ENCODE results near the gene CPLX4. TPM values are rescaled to one million over a fixed set of nuclear protein-coding genes. Genes with fewer than 3 reads are reported as not detected.

CPLX4 gene
- total RNA-seq, 2 experiments from 2014 or later, result not detected

DNA sequence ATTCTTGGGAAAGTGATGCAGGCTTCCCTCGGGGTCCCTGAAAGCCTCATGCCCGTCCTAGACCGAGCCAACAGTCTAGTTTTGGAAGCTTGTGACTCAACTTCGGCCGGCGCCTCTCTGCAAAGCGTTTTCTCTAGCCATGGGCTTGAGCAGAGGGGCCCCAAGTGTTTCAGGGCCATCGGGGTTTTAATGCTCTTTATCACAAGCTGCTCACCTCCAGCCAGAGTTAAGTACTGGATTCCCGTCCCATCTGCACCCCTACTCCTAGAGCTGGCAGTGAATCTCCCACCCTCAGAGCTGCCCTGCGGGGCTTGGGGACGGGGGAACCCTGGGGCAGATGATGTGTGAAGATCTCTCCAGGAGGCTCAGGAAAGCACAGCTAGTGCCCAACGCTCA lies 52.5 kb downstream of the CPLX4 start:
- DNase-seq (no peak), ATAC-seq (no peak)
- CTCF ChIA-PET, result interaction anchor here (1.1 to 3.1 kb wide), 2 partner anchors 10 to 16 kb away, joined by 3 to 12 read pairs; no protein-coding TSS in a partner anchor
- Mint-ChIP-seq H3K4me3 (peak overlapping the region; percentile 48), H3K4me1 (ENCODE audit: low read depth) (peaks cover 18% of the 10 kb centered on the region), H3K9me3 (peaks cover 2% of the 10 kb centered on the region), H3K27me3 (peaks cover 82% of the 10 kb centered on the region), H3K36me3 (ENCODE audit: low read depth) (no peaks in the 10 kb centered on the region), H3K27ac (no peak overlapping the region)
- POLR2A ChIA-PET, result no interaction called here
- TF ChIP-seq, protein P1, sequence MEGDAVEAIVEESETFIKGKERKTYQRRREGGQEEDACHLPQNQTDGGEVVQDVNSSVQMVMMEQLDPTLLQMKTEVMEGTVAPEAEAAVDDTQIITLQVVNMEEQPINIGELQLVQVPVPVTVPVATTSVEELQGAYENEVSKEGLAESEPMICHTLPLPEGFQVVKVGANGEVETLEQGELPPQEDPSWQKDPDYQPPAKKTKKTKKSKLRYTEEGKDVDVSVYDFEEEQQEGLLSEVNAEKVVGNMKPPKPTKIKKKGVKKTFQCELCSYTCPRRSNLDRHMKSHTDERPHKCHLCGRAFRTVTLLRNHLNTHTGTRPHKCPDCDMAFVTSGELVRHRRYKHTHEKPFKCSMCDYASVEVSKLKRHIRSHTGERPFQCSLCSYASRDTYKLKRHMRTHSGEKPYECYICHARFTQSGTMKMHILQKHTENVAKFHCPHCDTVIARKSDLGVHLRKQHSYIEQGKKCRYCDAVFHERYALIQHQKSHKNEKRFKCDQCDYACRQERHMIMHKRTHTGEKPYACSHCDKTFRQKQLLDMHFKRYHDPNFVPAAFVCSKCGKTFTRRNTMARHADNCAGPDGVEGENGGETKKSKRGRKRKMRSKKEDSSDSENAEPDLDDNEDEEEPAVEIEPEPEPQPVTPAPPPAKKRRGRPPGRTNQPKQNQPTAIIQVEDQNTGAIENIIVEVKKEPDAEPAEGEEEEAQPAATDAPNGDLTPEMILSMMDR (IDR thresholded peaks at IDR 0.05), result no peak
- intact Hi-C loops (cut with micrococcal nuclease), result loop anchor here (10.0 kb wide), 1 partner anchor 181 kb away; no protein-coding TSS in a partner anchor

DNA sequence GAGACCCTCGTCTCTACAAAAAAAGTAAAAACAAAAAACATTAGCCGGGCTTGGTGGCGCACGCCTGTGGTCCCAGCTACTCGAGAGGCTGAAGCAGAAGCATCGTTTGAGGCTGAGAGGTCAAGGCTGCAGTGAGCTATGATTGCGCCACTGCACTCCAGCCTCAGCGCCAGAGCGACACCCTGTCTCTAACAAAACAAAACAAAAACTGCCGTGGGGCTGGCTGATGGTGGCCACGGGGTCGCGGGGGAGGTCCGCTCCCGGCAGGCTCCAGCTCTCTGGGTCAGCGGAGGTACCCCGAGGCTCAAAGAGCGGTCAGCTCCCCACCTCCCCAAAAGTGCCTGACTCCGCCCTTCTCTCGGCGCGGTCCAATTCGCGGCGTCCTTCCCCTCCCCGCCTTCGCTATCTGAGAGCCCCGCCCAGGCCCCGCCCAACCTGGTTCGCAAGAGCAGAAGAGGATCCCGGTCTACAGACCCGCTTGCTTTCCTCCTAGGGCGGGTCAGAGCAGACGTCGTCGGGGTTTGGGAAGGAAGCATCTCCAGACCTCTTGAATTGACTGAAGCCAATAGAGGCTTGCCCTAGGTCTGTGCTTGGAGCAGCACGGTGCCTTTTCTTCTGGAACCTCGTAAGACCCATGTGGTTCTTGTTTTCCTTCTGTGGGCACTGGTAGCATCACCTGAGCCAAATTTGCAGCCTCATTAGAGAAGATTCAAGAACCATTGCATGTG lies 53.0 kb downstream of the CPLX4 start:
- POLR2A ChIA-PET, result no interaction called here
- TF ChIP-seq, protein P1 (IDR thresholded peaks at IDR 0.05), result no peak
- Mint-ChIP-seq H3K4me1 (ENCODE audit: low read depth) (peaks cover 18% of the 10 kb centered on the region), H3K27me3 (peaks cover 82% of the 10 kb centered on the region), H3K4me3 (peak overlapping the region; percentile 48), H3K9me3 (peaks cover 2% of the 10 kb centered on the region), H3K27ac (no peak overlapping the region), H3K36me3 (ENCODE audit: low read depth) (no peaks in the 10 kb centered on the region)
- CTCF ChIA-PET, result interaction anchor here (3.1 kb wide), 1 partner anchor 16 kb away, joined by 12 read pairs; no protein-coding TSS in a partner anchor
- intact Hi-C loops (cut with micrococcal nuclease), result loop anchor here (10.0 kb wide), 1 partner anchor 181 kb away; no protein-coding TSS in a partner anchor
- DNase-seq (peak; percentile 58), ATAC-seq (peak; percentile 48)

DNA sequence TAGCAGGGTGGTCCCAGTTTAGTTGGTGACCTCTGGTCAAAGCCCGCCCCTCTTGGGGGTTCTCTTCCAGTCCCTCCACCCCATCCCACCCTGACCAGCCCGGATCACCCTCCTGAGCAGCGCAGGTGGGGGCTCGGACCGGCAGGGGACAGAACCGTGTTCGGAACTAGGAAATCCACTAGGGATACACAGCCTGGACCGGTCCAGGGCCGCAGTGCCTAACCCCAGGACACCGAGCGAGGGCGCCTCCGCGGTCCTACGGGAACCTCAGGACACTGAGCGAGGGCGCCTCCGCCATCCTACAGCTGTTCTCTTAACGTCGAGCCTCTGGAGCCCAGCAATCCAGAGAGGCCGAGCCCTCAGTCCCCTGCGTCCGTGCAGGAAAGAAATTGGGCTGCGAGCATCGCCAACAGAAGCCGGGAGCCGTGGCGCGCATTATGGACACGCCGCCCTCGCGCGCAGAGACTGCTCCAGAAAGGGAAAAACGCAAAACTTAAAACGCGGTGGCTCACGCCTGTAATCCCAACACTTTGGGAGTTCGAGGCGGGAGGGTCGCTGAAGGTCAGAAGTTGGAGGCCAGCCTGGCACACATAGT lies 53.7 kb downstream of the CPLX4 start:
- peaks cover 16% of the 10 kb centered on the region for H3K4me1 Mint-ChIP-seq (ENCODE audit: low read depth)
- POLR2A ChIA-PET, result no interaction called here
- peak overlapping the region; percentile 48 for H3K4me3 Mint-ChIP-seq
- H3K27ac Mint-ChIP-seq, result no peak overlapping the region
- intact Hi-C loops (cut with micrococcal nuclease), result loop anchor here (10.0 kb wide), 1 partner anchor 180 kb away; no protein-coding TSS in a partner anchor
- CTCF ChIA-PET, result interaction anchor here (3.1 kb wide), 1 partner anchor 15 kb away, joined by 12 read pairs; no protein-coding TSS in a partner anchor
- DNase-seq (no peak), ATAC-seq (no peak)
- H3K36me3 Mint-ChIP-seq (ENCODE audit: low read depth), result no peaks in the 10 kb centered on the region
- H3K9me3 Mint-ChIP-seq, result peaks cover 2% of the 10 kb centered on the region
- TF ChIP-seq, protein P1 (IDR thresholded peaks at IDR 0.05), result no peak
- peaks cover 79% of the 10 kb centered on the region for H3K27me3 Mint-ChIP-seq

DNA sequence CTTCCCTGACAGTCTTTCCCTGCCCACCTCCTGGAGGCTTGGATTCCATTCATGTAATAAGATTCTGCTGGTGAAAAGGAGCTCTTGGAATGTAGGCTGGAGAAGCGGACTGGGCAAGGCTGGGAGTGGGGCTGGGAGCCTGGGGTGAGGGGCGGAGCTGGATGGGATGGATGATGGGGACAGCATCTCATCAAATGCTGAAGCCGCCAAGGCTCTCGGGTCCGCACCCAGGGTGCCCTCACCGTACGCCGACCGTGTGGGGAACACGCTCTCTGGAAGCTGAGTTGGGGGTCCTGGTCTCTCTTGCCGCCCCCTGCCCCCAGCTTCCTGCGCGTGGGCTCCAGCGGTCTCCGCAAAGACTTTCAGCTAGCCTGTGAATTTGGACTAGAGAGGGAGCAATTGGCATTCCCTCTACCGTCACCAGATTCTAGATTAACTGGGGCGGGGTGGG lies 54.3 kb downstream of the CPLX4 start:
- CTCF ChIA-PET, result interaction anchor here (0.7 to 3.1 kb wide), 2 partner anchors 15 to 139 kb away, joined by 5 to 12 read pairs; no protein-coding TSS in a partner anchor
- intact Hi-C loops (cut with micrococcal nuclease), result loop anchor here (10.0 kb wide), 1 partner anchor 179 kb away; no protein-coding TSS in a partner anchor
- POLR2A ChIA-PET, result no interaction called here
- peaks cover 14% of the 10 kb centered on the region for H3K4me1 Mint-ChIP-seq (ENCODE audit: low read depth)
- TF ChIP-seq, protein P1 (IDR thresholded peaks at IDR 0.05), result no peak
- H3K36me3 Mint-ChIP-seq (ENCODE audit: low read depth), result no peaks in the 10 kb centered on the region
- H3K9me3 Mint-ChIP-seq, result peaks cover 2% of the 10 kb centered on the region
- H3K27ac Mint-ChIP-seq, result no peak overlapping the region
- DNase-seq (no peak), ATAC-seq (no peak)
- H3K27me3 Mint-ChIP-seq, result peaks cover 81% of the 10 kb centered on the region
- H3K4me3 Mint-ChIP-seq, result no peak overlapping the region

Measured in activated CD8-positive, alpha-beta T cell treated with anti-CD3 and anti-CD28 coated beads for 36 hours (primary cell).